ENCODE measurements around the gene WFDC1.

GRCh38 chr16:84247844-84248243, 46.8 kb upstream of the WFDC1 start:
- no peak for TF ChIP-seq CTCF (IDR thresholded peaks at IDR 0.05)
- TF ChIP-seq POLR2AphosphoS5 (IDR thresholded peaks at IDR 0.05; ENCODE audit: low read depth, low read length) = no peak
- TF ChIP-seq SIN3A (IDR thresholded peaks at IDR 0.05; ENCODE audit: borderline replicate concordance, insufficient read depth, low read depth, low read length) = no peak
- TF ChIP-seq REST (IDR thresholded peaks at IDR 0.05; ENCODE audit: insufficient read depth in 1 of 2, low read depth in 2 of 2, low read length in 1 of 2) = no peak

All from Panc1 (cell line).